Common myeloid progenitor, CD34-positive (primary cell): Measurements from ENCODE around the gene PCDHGA10.
A peak's percentile ranks its signal among the peaks of the same experiment; 100 is the strongest.
"Not testable (repeated sequence)": the region's sequence is repeated elsewhere in the genome, so short reads cannot be mapped to it uniquely, and the experiment has no call there.

ENCODE experiments used
- CTCF ChIA-PET: fragments of 350-600 bp; sonication (Branson Sonifier 250); formaldehyde crosslinking; loops from one replicate; lab custom pipeline; 2021; ENCODE audit warnings: antibody characterized with exemption; lab: Charles Lee
- POLR2A ChIA-PET: fragments of 350-600 bp; sonication (Branson Sonifier 250); formaldehyde crosslinking; loops from one replicate; lab custom pipeline; 2021; ENCODE audit warnings: antibody characterized with exemption; lab: Charles Lee
- DNase-seq, 3 donors: peaks; one replicate each; pipeline versions ENCODE4 v3.0.0 to v3.0.0-alpha.2; 2013
- H3K27ac ChIP-seq, 2 experiments: 1 replicate in 1 of 2; 2 replicates in 1 of 2; pipeline ENCODE4 v1.7.0; 2013; ENCODE audit warnings: inconsistent platforms in 2 of 2, low read length in 2 of 2, mild to moderate bottlenecking in 2 of 2, low read depth in 1 of 2, moderate library complexity in 1 of 2; ENCODE audit not compliant: severe bottlenecking in 2 of 2, insufficient read depth in 1 of 2, poor library complexity in 1 of 2
- H3K27me3 ChIP-seq, 5 experiments: replicated peaks in 2 of 5; 1 replicate in 3 of 5; 2 replicates in 2 of 5; pipeline versions ENCODE4 v1.6.1 to v1.7.0; 2013; ENCODE audit warnings: low read length in 4 of 5, mild to moderate bottlenecking in 2 of 5, moderate library complexity in 2 of 5, inconsistent platforms in 1 of 5; ENCODE audit not compliant: insufficient read depth in 5 of 5, control insufficient read depth in 4 of 5
- H3K36me3 ChIP-seq, 4 experiments: 1 replicate in 2 of 4; 2 replicates in 2 of 4; pipeline versions ENCODE4 v1.6.1 to v1.7.0; 2013; ENCODE audit warnings: low read length in 3 of 4, control low read depth in 1 of 4, mild to moderate bottlenecking in 1 of 4; ENCODE audit not compliant: control insufficient read depth in 4 of 4, insufficient read depth in 4 of 4
- H3K4me1 ChIP-seq, 4 experiments: 1 replicate in 3 of 4; 2 replicates in 1 of 4; pipeline versions ENCODE4 v1.6.1 to v1.7.1; 2013; ENCODE audit warnings: low read length in 3 of 4, mild to moderate bottlenecking in 3 of 4, control low read depth in 1 of 4, inconsistent platforms in 1 of 4, moderate library complexity in 1 of 4; ENCODE audit not compliant: control insufficient read depth in 4 of 4, insufficient read depth in 4 of 4; ENCODE audit errors: control extremely low read depth in 1 of 4
- H3K4me3 ChIP-seq, 7 experiments: 1 replicate in 4 of 7; 2 replicates in 3 of 7; pipeline versions ENCODE4 v1.5.1 to v1.7.0; 2013; ENCODE audit warnings: mild to moderate bottlenecking in 7 of 7, low read length in 6 of 7, moderate library complexity in 6 of 7, inconsistent platforms in 2 of 7, low read depth in 2 of 7, control low read depth in 1 of 7; ENCODE audit not compliant: insufficient read depth in 4 of 7, control insufficient read depth in 1 of 7; ENCODE audit errors: extremely low read depth in 1 of 7
- H3K9me3 ChIP-seq, 5 experiments: 1 replicate in 4 of 5; 2 replicates in 1 of 5; pipeline versions ENCODE4 v1.6.1 to v1.7.1; 2013; ENCODE audit warnings: low read length in 4 of 5, mild to moderate bottlenecking in 2 of 5, inconsistent platforms in 1 of 5, low read depth in 1 of 5, moderate library complexity in 1 of 5; ENCODE audit not compliant: control insufficient read depth in 4 of 5, insufficient read depth in 2 of 5; ENCODE audit errors: control extremely low read depth in 1 of 5
- WGBS: methylation state at CpG from one replicate; pipeline ENCODE4 v1.1.5; 2013; ENCODE audit not compliant: insufficient coverage; 5-methylcytosine and 5-hydroxymethylcytosine counted together

Gene PCDHGA10

GRCh38 chr5:141403387-141403786, 9.4 kb upstream of the PCDHGA10 start:
- WGBS = 21% methylated on average over 21 of the region's 22 CpGs
- H3K27me3 ChIP-seq = peaks cover 33 to 89% (median 40%) of the 10 kb centered on the region in 5 experiments
- no peaks in the 10 kb centered on the region for H3K4me1 ChIP-seq
- ChIA-PET CTCF (interaction anchor here (0.7 to 1.2 kb wide), 4 partner anchors 14 to 161 kb away, joined by 3 to 5 read pairs (median 4); partner anchors contain the start of gene PCDHGB7), POLR2A (no interaction called here)
- DNase-seq = no peak
- H3K4me3 ChIP-seq = no peak overlapping the region
- no peak overlapping the region for H3K27ac ChIP-seq
- peaks cover 7 to 67% (median 53%) of the 10 kb centered on the region in 5 experiments for H3K9me3 ChIP-seq
- H3K36me3 ChIP-seq = no peaks in the 10 kb centered on the region

GRCh38 chr5:141407790-141408505, 4.8 kb upstream of the PCDHGA10 start, which contains the start of gene PCDHGB6:
Gene PCDHGB6, plus strand, starts transcription at chr5:141408021. Its CDS starts 182 bp downstream, at chr5:141408203.
- POLR2A ChIA-PET, H3K36me3 ChIP-seq, H3K4me1 ChIP-seq, H3K27ac ChIP-seq: not testable (repeated sequence)
- CTCF ChIA-PET = interaction anchor here (0.8 to 4.6 kb wide), 14 partner anchors 11 to 186 kb away, joined by 3 to 28 read pairs (median 4); partner anchors contain the start of genes PCDHGA12, PCDHGB3, PCDHGB5 and PCDHGC3
- Histone ChIP-seq H3K4me3 (peak within 1 kb of the TSS in 6 of 7 experiments; percentile 23 to 75 (median 52)), H3K9me3 (peaks cover 7 to 54% (median 47%) of the 10 kb centered on the region in 5 experiments), H3K27me3 (peaks cover 31 to 89% (median 48%) of the 10 kb centered on the region in 5 experiments)
- WGBS = 9% methylated on average over 36 of the region's 51 CpGs
- peak; percentile 53 to 77 (median 73) for DNase-seq

GRCh38 chr5:141409598-141410306, 3.0 kb upstream of the PCDHGA10 start:
- DNase-seq = peak in 2 of 3 donors; percentile 39 to 47
- Histone ChIP-seq H3K36me3 (peaks cover 0 to 4% (median 0%) of the 10 kb centered on the region in 4 experiments), H3K4me3 (no peak overlapping the region), H3K4me1 (peaks cover 0 to 11% (median 8%) of the 10 kb centered on the region in 4 experiments), H3K27ac (no peak overlapping the region), H3K9me3 (peaks cover 7 to 46% (median 37%) of the 10 kb centered on the region in 5 experiments), H3K27me3 (peaks cover 29 to 89% (median 47%) of the 10 kb centered on the region in 5 experiments)
- WGBS = 29% methylated on average over 62 of the region's 64 CpGs
- POLR2A ChIA-PET = interaction anchor here (0.6 kb wide), 1 partner anchor 418 kb away, joined by 4 read pairs; no protein-coding TSS in a partner anchor
- CTCF ChIA-PET = no interaction called here

GRCh38 chr5:141411575-141411974, 1.2 kb upstream of the PCDHGA10 start:
- no peak overlapping the region for H3K4me3 ChIP-seq
- H3K36me3 ChIP-seq = peaks cover 0 to 4% (median 0%) of the 10 kb centered on the region in 4 experiments
- no peak overlapping the region for H3K27ac ChIP-seq
- WGBS = 92% methylated on average over 2 of the region's 3 CpGs
- peaks cover 28 to 89% (median 48%) of the 10 kb centered on the region in 5 experiments for H3K27me3 ChIP-seq
- peaks cover 7 to 47% (median 34%) of the 10 kb centered on the region in 5 experiments for H3K9me3 ChIP-seq
- ChIA-PET CTCF (interaction anchor here (1.2 to 7.4 kb wide), 4 partner anchors 112 to 147 kb away, joined by 3 to 77 read pairs (median 22); no protein-coding TSS in a partner anchor), POLR2A (no interaction called here)
- no peak for DNase-seq
- peaks cover 0 to 12% (median 9%) of the 10 kb centered on the region in 4 experiments for H3K4me1 ChIP-seq

- H3K27me3 ChIP-seq = peaks cover 27 to 85% (median 34%) of the 10 kb centered on the region in 5 experiments
- WGBS = 15% methylated on average over 22 of the region's 25 CpGs
- H3K36me3 ChIP-seq = peaks cover 0 to 4% (median 0%) of the 10 kb centered on the region in 4 experiments
- no peak overlapping the region for H3K27ac ChIP-seq
- H3K4me1 ChIP-seq = peaks cover 0 to 15% (median 10%) of the 10 kb centered on the region in 4 experiments
- H3K4me3 ChIP-seq = peak overlapping the region in 6 of 7 experiments; percentile 43 to 84 (median 62)
- H3K9me3 ChIP-seq = peaks cover 5 to 40% (median 31%) of the 10 kb centered on the region in 5 experiments
- ChIA-PET CTCF (interaction anchor here (0.9 to 7.4 kb wide), 24 partner anchors 7 to 153 kb away, joined by 3 to 77 read pairs (median 5); partner anchors contain the start of genes PCDHGA11, PCDHGA12, PCDHGB3 and PCDHGB4), POLR2A (no interaction called here)
- DNase-seq = no peak
Measured at GRCh38 chr5:141413540-141414069, 818 bp downstream of the PCDHGA10 start.

GRCh38 chr5:141414548-141415274, 1.9 kb downstream of the PCDHGA10 start:
- peaks cover 26 to 85% (median 30%) of the 10 kb centered on the region in 5 experiments for H3K27me3 ChIP-seq
- peak overlapping the region in 1 of 7 experiments; percentile 3 for H3K4me3 ChIP-seq
- DNase-seq, H3K36me3 ChIP-seq, POLR2A ChIA-PET, H3K27ac ChIP-seq: not testable (repeated sequence)
- CTCF ChIA-PET = interaction anchor here (1.1 to 7.4 kb wide), 10 partner anchors 15 to 152 kb away, joined by 3 to 77 read pairs (median 14); partner anchors contain the start of genes PCDHGA12, PCDHGB4 and PCDHGB5
- 28% methylated on average over 32 of the region's 46 CpGs for WGBS
- H3K9me3 ChIP-seq = peaks cover 1 to 40% (median 31%) of the 10 kb centered on the region in 5 experiments
- H3K4me1 ChIP-seq = peaks cover 0 to 21% (median 10%) of the 10 kb centered on the region in 4 experiments
